GM23338 (cell line): ENCODE measurements around the gene RHOB. TPM values are rescaled to one million over a fixed set of nuclear protein-coding genes. Genes with fewer than 3 reads are reported as not detected.
A peak's percentile ranks its signal among the peaks of the same experiment; 100 is the strongest.

Source experiments
- ATAC-seq: fragments of 200-7000 bp; cut with Tn5 transposase; 3 replicates; pipeline ENCODE4 v1.9.1; 2020
- DNase-seq: peaks from one replicate; pipeline ENCODE4 v3.0.0-alpha.2; 2015; ENCODE audit warnings: low spot score
- H2AFZ ChIP-seq: fragments of 200-600 bp; sonication (generic); 2 replicates; pipeline ENCODE4 v1.8.0; 2016; ENCODE audit warnings: antibody characterized with exemption, mild to moderate bottlenecking, moderate library complexity
- H3F3A ChIP-seq: fragments of 200-600 bp; sonication (generic); replicated peaks from 2 replicates; pipeline ENCODE4 v1.8.0; 2017; ENCODE audit warnings: antibody characterized with exemption, mixed run types, low read depth
- H3K27ac ChIP-seq: fragments of 200-600 bp; sonication (generic); 2 replicates; pipeline ENCODE4 v1.6.1; 2016; ENCODE audit warnings: low read depth
- H3K27me3 ChIP-seq: fragments of 200-600 bp; sonication (generic); 2 replicates; pipeline ENCODE4 v1.8.0; 2016; ENCODE audit warnings: mild to moderate bottlenecking, mixed run types, moderate library complexity; ENCODE audit not compliant: insufficient read depth
- H3K36me3 ChIP-seq: fragments of 200-600 bp; sonication (generic); 2 replicates; pipeline ENCODE4 v1.8.0; 2016; ENCODE audit warnings: mild to moderate bottlenecking; ENCODE audit not compliant: insufficient read depth
- H3K4me1 ChIP-seq: fragments of 200-600 bp; sonication (generic); 2 replicates; pipeline ENCODE4 v1.8.0; 2016; ENCODE audit warnings: mild to moderate bottlenecking, moderate library complexity; ENCODE audit not compliant: insufficient read depth
- H3K4me2 ChIP-seq: fragments of 200-600 bp; sonication (generic); 2 replicates; pipeline ENCODE4 v1.7.1; 2017; ENCODE audit warnings: mixed run types
- H3K4me3 ChIP-seq: fragments of 200-600 bp; sonication (generic); 2 replicates; pipeline ENCODE4 v1.6.1; 2016; ENCODE audit warnings: mixed run types
- H3K79me2 ChIP-seq: fragments of 200-600 bp; sonication (generic); replicated peaks from 2 replicates; pipeline ENCODE4 v1.8.0; 2017; ENCODE audit warnings: mild to moderate bottlenecking; ENCODE audit not compliant: insufficient read depth
- H3K9me2 ChIP-seq: fragments of 200-600 bp; sonication (generic); 2 replicates; pipeline ENCODE4 v1.8.0; 2017; ENCODE audit not compliant: insufficient read depth
- H4K20me1 ChIP-seq: fragments of 200-600 bp; sonication (generic); replicated peaks from 2 replicates; pipeline ENCODE4 v1.8.0; 2017; ENCODE audit warnings: mild to moderate bottlenecking; ENCODE audit not compliant: insufficient read depth
- H3K27ac Mint-ChIP-seq: 2 replicates; pipeline ENCODE4 v1.8.0; 2020; ENCODE audit warnings: inconsistent platforms, mild to moderate bottlenecking, moderate library complexity, mixed read lengths
- H3K27me3 Mint-ChIP-seq: 3 replicates; pipeline ENCODE4 v1.8.0; 2022; ENCODE audit warnings: low read depth, mild to moderate bottlenecking, moderate library complexity, mixed read lengths, inconsistent platforms; ENCODE audit not compliant: insufficient read depth, poor library complexity
- H3K36me3 Mint-ChIP-seq: 3 replicates; pipeline ENCODE4 v1.8.0; 2021; ENCODE audit warnings: low read depth, mild to moderate bottlenecking, inconsistent platforms, moderate library complexity, mixed read lengths
- H3K4me1 Mint-ChIP-seq: 3 replicates; pipeline ENCODE4 v1.8.0; 2020; ENCODE audit warnings: mild to moderate bottlenecking, inconsistent platforms, mixed read lengths
- H3K4me3 Mint-ChIP-seq: 3 replicates; pipeline ENCODE4 v1.8.0; 2021; ENCODE audit warnings: moderate library complexity, mild to moderate bottlenecking, inconsistent platforms, mixed read lengths
- H3K9me3 Mint-ChIP-seq: 3 replicates; pipeline ENCODE4 v1.8.0; 2020; ENCODE audit warnings: moderate library complexity, mild to moderate bottlenecking, inconsistent platforms, mixed read lengths
- CREB1 ChIP-seq: fragments of 250-450 bp; sonication (Bioruptor Pico); IDR thresholded peaks from 2 replicates; pipeline ENCODE4 v1.5.0; 2020; ENCODE audit warnings: low read depth, mild to moderate bottlenecking, moderate library complexity
- ETS1 ChIP-seq: IDR thresholded peaks from 2 replicates; pipeline ENCODE4 v1.6.1; 2016; ENCODE audit warnings: antibody characterized with exemption
- EZH2phosphoT487 ChIP-seq: fragments of 200-600 bp; sonication (generic); IDR thresholded peaks from one replicate; pipeline ENCODE4 v1.8.1; 2018; ENCODE audit warnings: antibody characterized with exemption; ENCODE audit not compliant: unreplicated experiment
- NANOG ChIP-seq: IDR thresholded peaks from 2 replicates; pipeline ENCODE4 v1.6.1; 2016; ENCODE audit warnings: antibody characterized with exemption, borderline replicate concordance
- POLR2AphosphoS5 ChIP-seq: IDR thresholded peaks from 2 replicates; pipeline ENCODE4 v1.6.1; 2016; ENCODE audit warnings: antibody characterized with exemption, low read depth
- ZNF462 ChIP-seq: fragments of 250-450 bp; sonication (Bioruptor Pico); IDR thresholded peaks from 2 replicates; pipeline ENCODE4 v1.5.0; 2020; ENCODE audit warnings: mild to moderate bottlenecking, moderate library complexity
- polyA plus RNA-seq: library from polyadenylated mRNA; unstranded; fragments of >200 nt; fragmentation: Nextera tagmentation; extraction: Ambion mirVana; gene quantifications from 2 replicates; pipeline ENCODE4 v1.2.1, GENCODE V29; 2016
- total RNA-seq: library from RNA; depleted of rRNA; stranded (reverse); fragments of >200 nt; shearing (Covaris generic); gene quantifications from 2 replicates; pipeline ENCODE4 v1.2.3, GENCODE V29; 2014

Gene RHOB
- total and polyA plus RNA-seq, 2 experiments from 2014 or later, result 6.6 to 26.9 TPM

GRCh38 chr2:20423847-20424246 lies 23.0 kb upstream of the RHOB start (continued):
- TF ChIP-seq ZNF462 (CRISPR knock-in tag) (no peak), CREB1 (CRISPR knock-in tag) (no peak), ETS1 (no peak), POLR2AphosphoS5 (no peak)

- Histone ChIP-seq H3K9me2 (no peaks in the 10 kb centered on the region), H3K4me3 (no peak overlapping the region), H2AFZ (peak overlapping the region; percentile 63), H3K79me2 (no peaks in the 10 kb centered on the region), H3K4me1 (no peaks in the 10 kb centered on the region), H3K36me3 (no peaks in the 10 kb centered on the region), H3F3A (no peaks in the 10 kb centered on the region), H3K27ac (no peak overlapping the region), H4K20me1 (no peaks in the 10 kb centered on the region), H3K4me2 (no peak overlapping the region), H3K27me3 (no peaks in the 10 kb centered on the region)
- DNase-seq (peak; percentile 5), ATAC-seq (no peak)
- no peak overlapping the region for H3K27ac Mint-ChIP-seq
- no peak overlapping the region; the same call in 2 of the 3 replicates for H3K4me3 Mint-ChIP-seq
- H3K4me1 Mint-ChIP-seq, result peaks cover 8% of the 10 kb centered on the region
- H3K27me3 Mint-ChIP-seq, result peaks cover 9% of the 10 kb centered on the region
- H3K9me3 Mint-ChIP-seq, result no peaks in the 10 kb centered on the region
- no peaks in the 10 kb centered on the region for H3K36me3 Mint-ChIP-seq
- TF ChIP-seq EZH2phosphoT487, result no peak
- no peak for TF ChIP-seq ZNF462 (CRISPR knock-in tag)
- TF ChIP-seq NANOG, result no peak
Measured at GRCh38 chr2:20424300-20425290, 22.3 kb upstream of the RHOB start.
